Activated T-helper 17 cell treated with anti-CD3 and anti-CD28 coated beads, Interleukin-2, amount 50 U/mL, for 72 hours (primary cell): ENCODE data around the gene KRT36. TPM values are rescaled to one million over a fixed set of nuclear protein-coding genes. Genes with fewer than 3 reads are reported as not detected.

Source experiments
- ATAC-seq: fragments of 150-1000 bp; cut with Tn5 transposase; replicated peaks from 2 replicates; pipeline ENCODE4 v1.10.0; 2021; ENCODE audit warnings: mild to moderate bottlenecking, moderate library complexity
- H3K27ac Mint-ChIP-seq: one replicate; pipeline ENCODE4 v1.8.0; 2022; ENCODE audit warnings: mixed read lengths
- H3K27me3 Mint-ChIP-seq: one replicate; pipeline ENCODE4 v1.8.0; 2022; ENCODE audit warnings: mixed read lengths
- H3K36me3 Mint-ChIP-seq: one replicate; pipeline ENCODE4 v1.8.0; 2022; ENCODE audit warnings: low read depth, mild to moderate bottlenecking, mixed read lengths
- H3K4me1 Mint-ChIP-seq: one replicate; pipeline ENCODE4 v1.8.0; 2022; ENCODE audit warnings: mixed read lengths
- H3K4me3 Mint-ChIP-seq: one replicate; pipeline ENCODE4 v1.8.0; 2022; ENCODE audit warnings: mild to moderate bottlenecking, mixed read lengths
- H3K9me3 Mint-ChIP-seq: one replicate; pipeline ENCODE4 v1.8.0; 2022; ENCODE audit warnings: mixed read lengths
- total RNA-seq, 2 donors: library from RNA; stranded (reverse); gene quantifications; one replicate each; pipeline ENCODE4 v1.2.3, GENCODE V29; 2022

KRT36 gene
- total RNA-seq, 2 donors from 2014 or later: not detected

DNA sequence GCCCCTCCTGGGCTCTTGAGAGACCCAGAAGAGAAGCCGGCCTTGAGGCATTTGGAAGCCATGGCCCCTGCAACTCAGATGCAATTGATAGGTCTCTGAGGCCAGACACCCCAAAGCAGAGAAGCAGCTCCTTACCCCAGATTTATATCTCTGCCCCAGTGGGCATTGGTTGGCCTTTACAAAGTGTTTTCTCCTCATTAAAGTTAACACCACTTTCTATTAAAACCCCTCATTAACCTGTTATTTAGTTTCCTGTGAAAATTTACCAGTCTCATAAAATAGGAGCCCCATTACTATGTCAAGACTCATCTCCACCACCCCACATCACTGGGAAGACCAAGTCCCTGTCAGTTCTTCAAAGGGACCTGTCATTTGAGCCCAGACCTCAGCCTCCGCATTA is 8.7 kb downstream of the KRT36 start, which contains the start of gene KRT35:
Gene KRT35 (minus strand): TSS at position 116 of the 400 bp plus-strand sequence. CDS start 54 bp downstream, at position 62.
- H3K4me1 Mint-ChIP-seq: no peaks in the 10 kb centered on the region
- H3K27me3 Mint-ChIP-seq: no peaks in the 10 kb centered on the region
- ATAC-seq: no peak
- H3K9me3 Mint-ChIP-seq: no peaks in the 10 kb centered on the region
- H3K27ac Mint-ChIP-seq: no peak within 1 kb of the TSS
- H3K4me3 Mint-ChIP-seq: no peak within 1 kb of the TSS
- H3K36me3 Mint-ChIP-seq: no peaks in the 10 kb centered on the region

DNA sequence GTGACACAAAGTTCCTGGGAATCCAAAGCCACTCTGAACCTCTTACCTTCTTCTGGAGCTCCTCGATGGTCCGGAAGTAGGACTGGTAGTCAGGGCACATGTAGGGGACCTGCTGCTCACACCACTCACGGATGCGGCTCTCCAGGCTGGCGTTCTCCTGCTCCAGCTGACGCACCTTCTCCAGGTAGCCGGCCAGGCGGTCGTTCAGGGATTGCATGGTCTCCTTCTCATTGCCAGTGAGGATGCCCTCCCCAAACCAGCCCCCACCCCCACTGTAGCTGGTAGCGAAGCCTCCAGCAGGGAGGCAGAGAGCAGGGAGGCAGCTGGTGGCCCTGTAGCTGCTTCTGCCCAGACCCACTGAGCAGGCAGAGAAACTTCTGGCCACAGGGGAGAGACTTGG is 9.1 kb downstream of the KRT36 start:
- Mint-ChIP-seq H3K36me3 (no peaks in the 10 kb centered on the region), H3K4me3 (no peak overlapping the region), H3K9me3 (no peaks in the 10 kb centered on the region), H3K27ac (no peak overlapping the region), H3K4me1 (no peaks in the 10 kb centered on the region), H3K27me3 (no peaks in the 10 kb centered on the region)
- ATAC-seq: no peak

DNA sequence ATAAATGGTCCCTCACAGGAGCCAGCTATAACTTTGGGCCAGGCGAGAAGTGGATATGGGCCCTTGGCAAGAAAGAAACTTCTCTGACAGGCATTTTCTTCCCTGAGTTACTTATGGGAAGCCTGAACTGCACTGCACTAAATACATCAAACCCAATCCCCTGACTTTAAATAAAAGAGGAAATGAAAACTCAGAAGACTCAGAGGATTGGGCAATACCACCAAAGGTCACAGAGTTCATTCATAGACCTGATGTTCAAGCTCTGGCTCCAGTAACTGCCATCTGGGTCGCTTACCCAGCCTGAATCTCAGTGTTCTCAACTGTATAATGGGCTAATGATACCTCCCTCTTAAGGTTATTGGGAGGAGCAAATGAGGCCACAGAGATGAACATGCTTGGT is 9.6 kb downstream of the KRT36 start:
- H3K4me1 Mint-ChIP-seq: no peaks in the 10 kb centered on the region
- H3K9me3 Mint-ChIP-seq: no peaks in the 10 kb centered on the region
- no peak for ATAC-seq
- no peaks in the 10 kb centered on the region for H3K36me3 Mint-ChIP-seq
- H3K4me3 Mint-ChIP-seq: no peak overlapping the region
- H3K27me3 Mint-ChIP-seq: no peaks in the 10 kb centered on the region
- no peak overlapping the region for H3K27ac Mint-ChIP-seq

DNA sequence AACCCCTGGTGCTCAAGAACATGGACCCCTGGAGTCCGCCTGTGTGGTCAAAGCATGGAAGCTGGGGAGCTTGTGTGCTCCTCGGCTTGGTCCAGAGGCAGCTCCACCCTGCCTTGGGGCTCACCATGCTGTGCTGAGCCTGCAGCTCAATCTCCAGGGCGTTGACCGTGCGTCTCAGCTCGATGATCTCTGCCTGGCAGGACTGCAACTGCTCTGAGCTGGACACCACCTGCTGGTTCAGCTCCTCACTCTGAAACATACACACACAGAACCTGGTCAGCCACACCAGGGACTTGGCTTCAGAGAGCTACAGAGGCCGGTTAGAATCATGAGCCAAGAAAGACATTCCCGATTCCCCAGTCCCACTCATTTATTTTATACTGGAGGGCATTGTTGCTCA is 11.5 kb downstream of the KRT36 start:
- H3K9me3 Mint-ChIP-seq: no peaks in the 10 kb centered on the region
- H3K27ac Mint-ChIP-seq: no peak overlapping the region
- no peak for ATAC-seq
- no peak overlapping the region for H3K4me3 Mint-ChIP-seq
- no peaks in the 10 kb centered on the region for H3K4me1 Mint-ChIP-seq
- H3K27me3 Mint-ChIP-seq: no peaks in the 10 kb centered on the region
- no peaks in the 10 kb centered on the region for H3K36me3 Mint-ChIP-seq

DNA sequence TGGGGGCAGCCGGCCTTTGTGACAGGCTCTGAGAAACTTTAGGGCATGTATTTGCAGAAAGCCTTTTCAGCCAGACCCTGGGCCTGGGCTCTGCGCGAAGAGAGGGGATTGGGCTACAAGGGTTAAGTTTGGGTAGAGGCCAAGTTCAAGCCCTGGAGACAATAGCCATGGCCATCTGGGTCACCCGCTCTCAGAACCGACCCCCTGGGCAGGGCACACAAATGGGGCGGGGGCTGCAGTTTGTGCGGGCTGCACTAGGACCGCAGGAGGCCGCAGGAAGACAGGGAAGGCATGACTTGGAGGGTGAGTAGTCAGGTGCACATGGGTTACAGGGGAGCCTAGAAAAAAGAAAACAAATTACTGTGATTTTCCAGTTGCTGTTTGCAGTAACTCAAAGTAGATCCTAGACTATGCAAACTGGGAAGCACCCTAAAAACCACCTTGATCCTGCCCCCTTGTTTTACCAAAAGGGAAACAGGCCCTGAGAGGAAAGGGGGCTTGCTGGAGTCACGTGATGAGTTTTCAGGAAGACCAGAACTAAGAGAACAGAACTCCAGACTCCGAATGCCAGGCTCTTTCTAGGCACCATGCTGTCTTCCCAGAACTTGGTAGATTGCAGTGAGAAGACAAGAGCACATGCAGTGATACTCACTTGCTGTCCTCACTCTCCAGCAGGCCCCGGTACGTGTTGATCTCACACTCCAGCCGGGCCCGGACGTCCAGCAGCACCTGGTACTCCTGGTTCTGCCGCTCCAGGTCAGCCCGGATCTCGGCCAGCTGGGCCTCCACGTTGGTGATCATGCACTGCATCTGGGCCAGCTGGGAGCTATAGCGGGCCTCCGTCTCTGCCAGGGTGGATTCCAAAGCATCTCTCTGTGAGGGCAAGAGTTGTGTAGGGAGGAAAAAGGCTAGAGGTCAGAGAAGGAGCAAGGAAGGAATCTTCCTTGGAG is 12.6 kb downstream of the KRT36 start:
- no peaks in the 10 kb centered on the region for H3K9me3 Mint-ChIP-seq
- no peak overlapping the region for H3K4me3 Mint-ChIP-seq
- H3K36me3 Mint-ChIP-seq: no peaks in the 10 kb centered on the region

DNA sequence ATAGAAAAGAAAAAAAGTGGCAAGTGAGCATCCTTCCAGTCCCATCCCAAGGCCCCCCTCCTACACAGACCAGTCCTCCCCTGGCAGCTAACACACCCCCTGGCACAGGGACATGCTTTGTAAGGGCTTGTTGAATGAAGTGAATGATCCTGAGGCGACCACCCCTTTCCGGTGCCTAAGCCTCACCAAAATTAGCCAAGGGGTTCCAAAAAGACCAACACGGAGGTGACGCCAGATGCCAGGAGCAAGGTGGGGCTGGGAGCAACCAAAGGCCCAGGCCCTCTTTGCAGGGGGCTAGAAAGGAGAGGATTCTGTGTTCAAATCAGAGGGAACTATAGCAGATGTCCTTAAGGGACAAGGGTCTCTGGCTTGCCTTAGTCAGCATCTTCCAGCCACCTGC is 14.3 kb downstream of the KRT36 start:
- no peaks in the 10 kb centered on the region for H3K36me3 Mint-ChIP-seq
- H3K27me3 Mint-ChIP-seq: no peaks in the 10 kb centered on the region
- H3K9me3 Mint-ChIP-seq: no peaks in the 10 kb centered on the region
- no peaks in the 10 kb centered on the region for H3K4me1 Mint-ChIP-seq
- no peak overlapping the region for H3K27ac Mint-ChIP-seq
- no peak overlapping the region for H3K4me3 Mint-ChIP-seq
- ATAC-seq: no peak

More for the DNA sequence above, 12.6 kb downstream of the KRT36 start:
- H3K4me1 Mint-ChIP-seq: no peaks in the 10 kb centered on the region
- no peaks in the 10 kb centered on the region for H3K27me3 Mint-ChIP-seq
- no peak overlapping the region for H3K27ac Mint-ChIP-seq
- ATAC-seq: no peak

DNA sequence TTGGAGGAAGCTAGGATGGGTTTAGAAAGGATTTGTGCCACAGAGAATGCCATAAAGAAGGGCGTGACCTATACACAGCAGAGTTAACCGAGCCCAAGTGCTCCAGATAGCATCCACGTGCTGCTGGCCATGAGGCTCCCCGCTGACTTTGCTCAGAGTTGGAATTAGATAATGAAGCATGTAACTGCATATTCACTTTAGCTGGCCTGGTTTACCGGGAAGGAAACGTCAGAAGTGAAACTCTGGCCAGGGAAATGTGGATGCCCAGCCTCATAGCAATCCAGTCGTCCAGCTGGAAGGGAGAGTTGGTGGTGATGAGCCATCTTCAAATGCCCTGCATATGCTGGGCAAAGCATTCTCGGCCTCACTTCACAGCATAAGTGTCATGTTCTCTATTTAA is 14.8 kb downstream of the KRT36 start:
- Mint-ChIP-seq H3K4me3 (no peak overlapping the region), H3K27ac (no peak overlapping the region), H3K27me3 (no peaks in the 10 kb centered on the region), H3K9me3 (no peaks in the 10 kb centered on the region), H3K36me3 (no peaks in the 10 kb centered on the region), H3K4me1 (no peaks in the 10 kb centered on the region)
- ATAC-seq: no peak

DNA sequence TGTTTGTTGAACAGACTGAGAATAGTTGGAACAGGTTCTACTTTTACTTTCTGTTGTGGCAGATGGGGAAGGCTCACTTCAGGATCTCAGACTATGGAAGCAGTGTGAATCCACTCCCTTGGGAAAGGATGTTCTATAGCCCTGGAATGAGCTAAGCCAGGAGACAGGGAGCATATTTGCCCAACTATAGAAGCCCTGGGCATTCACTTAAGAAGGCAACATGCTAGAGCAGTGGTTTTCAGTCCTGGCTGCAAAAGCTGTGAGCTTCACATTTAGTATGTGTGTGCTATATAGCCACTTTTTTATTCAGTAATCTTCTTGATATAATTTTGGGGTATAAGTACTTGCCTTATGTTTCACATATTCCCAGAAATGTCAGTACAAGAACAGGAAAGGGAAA is 21.4 kb downstream of the KRT36 start:
- Mint-ChIP-seq H3K4me3 (no peak overlapping the region), H3K27me3 (no peaks in the 10 kb centered on the region), H3K27ac (no peak overlapping the region), H3K9me3 (peaks cover 4% of the 10 kb centered on the region), H3K4me1 (no peaks in the 10 kb centered on the region), H3K36me3 (no peaks in the 10 kb centered on the region)
- no peak for ATAC-seq

DNA sequence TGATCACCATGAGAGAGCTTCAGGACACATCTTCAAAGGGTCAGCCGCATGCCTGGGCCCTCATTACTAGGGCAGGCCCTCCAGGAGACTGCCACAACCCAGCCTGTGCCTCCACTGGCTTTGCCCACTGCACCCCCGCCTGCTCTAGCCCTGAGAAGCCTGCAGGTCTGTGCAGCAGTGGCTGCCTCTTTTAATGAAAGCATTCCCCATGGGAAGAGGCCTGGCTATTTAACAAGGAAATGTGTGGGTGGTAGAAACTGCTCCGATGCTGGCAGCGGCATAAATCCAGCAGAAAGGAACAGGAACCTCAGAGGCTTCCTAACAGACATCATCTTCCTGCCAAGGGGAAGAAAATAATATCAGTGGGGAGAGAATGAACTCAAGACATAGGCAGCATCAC is 22.1 kb downstream of the KRT36 start:
- Mint-ChIP-seq H3K4me1 (no peaks in the 10 kb centered on the region), H3K27me3 (no peaks in the 10 kb centered on the region), H3K36me3 (no peaks in the 10 kb centered on the region), H3K9me3 (peaks cover 4% of the 10 kb centered on the region), H3K27ac (no peak overlapping the region), H3K4me3 (no peak overlapping the region)
- ATAC-seq: no peak

DNA sequence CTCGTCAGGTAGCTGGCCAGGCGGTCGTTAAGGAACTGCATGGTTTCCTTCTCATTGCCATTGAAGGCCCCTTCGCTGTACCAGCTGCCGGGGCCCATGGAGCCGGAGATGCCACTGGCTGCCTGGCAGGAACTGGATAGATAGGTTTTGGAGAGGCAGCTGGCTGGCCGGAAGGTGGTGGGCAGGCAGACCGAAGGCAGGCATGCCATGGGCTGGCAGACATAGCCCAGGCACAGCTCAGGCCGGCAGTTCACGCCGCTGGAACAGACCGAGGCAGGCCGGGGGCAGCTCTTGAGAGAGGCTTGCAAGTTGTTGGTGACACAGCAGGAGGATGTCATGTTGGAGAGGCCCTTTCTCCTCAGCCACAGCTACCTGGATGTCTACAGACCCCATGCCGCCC is 22.7 kb downstream of the KRT36 start, which contains the start of gene KRT32:
Gene KRT32 (minus strand): TSS at position 399 of the 400 bp plus-strand sequence. CDS start 61 bp downstream, at position 338.
- no peak for ATAC-seq
- no peak within 1 kb of the TSS for H3K4me3 Mint-ChIP-seq
- no peaks in the 10 kb centered on the region for H3K36me3 Mint-ChIP-seq
- H3K9me3 Mint-ChIP-seq: peaks cover 4% of the 10 kb centered on the region
- H3K27ac Mint-ChIP-seq: no peak within 1 kb of the TSS
- H3K27me3 Mint-ChIP-seq: no peaks in the 10 kb centered on the region
- H3K4me1 Mint-ChIP-seq: no peaks in the 10 kb centered on the region

DNA sequence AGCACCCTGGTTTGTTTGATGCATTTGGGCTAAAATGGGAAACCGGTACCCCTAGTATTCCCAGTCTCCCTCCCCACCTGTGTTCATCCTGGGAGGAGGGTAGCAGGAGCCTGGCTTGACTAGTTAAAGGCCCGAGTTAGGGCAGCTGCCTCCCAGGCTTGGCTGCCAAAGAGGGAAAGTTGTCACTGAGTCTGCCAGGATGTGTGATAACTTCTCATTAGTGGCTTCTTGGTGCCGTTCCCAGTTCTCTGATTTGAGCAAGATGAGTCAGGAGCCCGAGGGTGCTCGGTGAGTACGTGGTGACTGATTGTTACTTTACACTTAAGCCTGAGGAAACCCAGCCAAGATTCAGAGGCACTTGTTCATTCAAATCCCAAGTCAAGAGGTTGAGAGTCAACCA is 25.0 kb downstream of the KRT36 start:
- H3K27ac Mint-ChIP-seq: no peak overlapping the region
- H3K4me3 Mint-ChIP-seq: no peak overlapping the region
- ATAC-seq: peak; percentile 37
- H3K4me1 Mint-ChIP-seq: no peaks in the 10 kb centered on the region
- H3K36me3 Mint-ChIP-seq: no peaks in the 10 kb centered on the region
- H3K27me3 Mint-ChIP-seq: no peaks in the 10 kb centered on the region
- peaks cover 4% of the 10 kb centered on the region for H3K9me3 Mint-ChIP-seq

DNA sequence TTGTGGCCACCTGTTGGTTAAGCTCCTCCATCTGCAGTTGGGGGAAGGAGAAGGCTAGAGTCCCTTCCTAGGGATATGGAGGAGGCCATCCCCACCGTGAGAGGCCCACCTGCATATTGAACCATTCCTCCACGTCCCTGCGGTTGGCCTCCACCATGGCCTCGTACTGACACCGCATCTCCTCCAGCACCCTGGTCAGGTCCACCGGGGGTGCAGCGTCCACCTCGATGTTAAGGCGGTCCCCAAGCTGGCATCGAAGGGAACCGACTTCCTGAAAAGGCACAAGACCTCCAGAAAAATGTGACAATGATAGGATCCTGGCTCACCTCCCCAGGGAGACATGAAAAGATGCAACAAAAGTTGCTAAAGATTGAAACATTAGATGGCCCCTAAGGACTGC is 25.5 kb downstream of the KRT36 start:
- Mint-ChIP-seq H3K27me3 (no peaks in the 10 kb centered on the region), H3K4me1 (no peaks in the 10 kb centered on the region), H3K9me3 (peaks cover 4% of the 10 kb centered on the region), H3K36me3 (no peaks in the 10 kb centered on the region), H3K27ac (no peak overlapping the region), H3K4me3 (no peak overlapping the region)
- no peak for ATAC-seq

DNA sequence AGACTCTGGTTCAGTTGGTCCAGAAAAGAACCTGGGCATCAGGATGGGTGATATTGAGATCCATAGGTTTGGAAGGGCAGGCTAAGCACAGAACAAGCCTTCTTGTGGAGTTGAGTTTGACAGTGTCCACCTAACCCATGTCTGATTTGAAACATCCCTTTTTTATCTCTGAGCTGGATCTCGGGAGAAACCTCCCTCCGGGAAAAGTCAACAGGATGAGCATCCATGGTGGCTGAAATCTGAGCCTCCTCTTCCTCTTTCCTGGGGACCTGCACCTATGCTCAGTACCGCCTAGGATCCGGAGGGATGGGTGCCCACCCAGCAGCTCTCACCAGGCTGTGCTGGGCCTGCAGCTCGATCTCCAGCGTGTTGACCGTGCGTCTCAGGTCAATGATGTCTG is 26.0 kb downstream of the KRT36 start:
- no peak overlapping the region for H3K27ac Mint-ChIP-seq
- no peaks in the 10 kb centered on the region for H3K36me3 Mint-ChIP-seq
- no peak for ATAC-seq
- H3K27me3 Mint-ChIP-seq: no peaks in the 10 kb centered on the region
- peaks cover 4% of the 10 kb centered on the region for H3K9me3 Mint-ChIP-seq
- no peak overlapping the region for H3K4me3 Mint-ChIP-seq
- no peaks in the 10 kb centered on the region for H3K4me1 Mint-ChIP-seq

DNA sequence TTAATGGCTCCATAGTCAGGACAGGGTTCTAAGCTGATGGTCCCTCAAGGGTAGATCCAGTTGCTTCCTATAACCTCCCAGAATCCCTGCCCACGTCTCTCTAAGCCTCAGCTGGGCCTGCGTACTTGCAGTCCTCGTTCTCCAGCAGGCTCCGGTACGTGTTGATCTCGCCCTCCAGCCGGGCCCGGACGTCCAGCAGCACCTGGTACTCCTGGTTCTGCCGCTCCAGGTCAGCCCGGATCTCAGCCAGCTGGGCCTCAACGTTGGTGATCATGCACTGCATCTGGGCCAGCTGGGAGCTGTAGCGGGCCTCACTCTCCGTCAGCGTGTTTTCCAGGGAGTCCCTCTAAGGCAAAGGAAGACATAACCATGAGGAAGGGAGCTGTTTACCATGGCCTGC is 27.0 kb downstream of the KRT36 start:
- H3K4me1 Mint-ChIP-seq: no peaks in the 10 kb centered on the region
- no peak overlapping the region for H3K4me3 Mint-ChIP-seq
- H3K27ac Mint-ChIP-seq: no peak overlapping the region
- H3K36me3 Mint-ChIP-seq: no peaks in the 10 kb centered on the region
- no peaks in the 10 kb centered on the region for H3K9me3 Mint-ChIP-seq
- H3K27me3 Mint-ChIP-seq: no peaks in the 10 kb centered on the region
- no peak for ATAC-seq

DNA sequence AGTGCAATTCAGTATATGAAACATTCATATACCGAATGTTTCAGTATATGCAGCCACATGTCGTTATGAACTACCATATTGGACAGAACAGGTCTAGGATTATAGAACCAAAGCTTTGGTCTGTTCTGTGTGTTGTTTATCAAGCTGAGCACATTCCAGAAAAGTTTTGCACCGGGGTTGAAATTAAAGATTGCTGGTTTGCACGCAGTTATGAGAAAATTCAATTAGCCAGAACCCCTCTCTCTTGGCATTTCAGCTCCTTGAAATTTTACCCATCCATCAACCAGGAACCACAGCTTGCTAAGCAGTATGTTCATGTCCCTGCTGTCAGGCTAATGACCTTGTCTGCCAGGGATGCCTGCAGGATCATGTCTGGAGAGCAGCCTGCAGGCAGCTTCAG is 32.0 kb downstream of the KRT36 start:
- Mint-ChIP-seq H3K36me3 (no peaks in the 10 kb centered on the region), H3K9me3 (no peaks in the 10 kb centered on the region), H3K4me1 (no peaks in the 10 kb centered on the region), H3K27me3 (no peaks in the 10 kb centered on the region), H3K4me3 (no peak overlapping the region), H3K27ac (peak overlapping the region; percentile 29)
- no peak for ATAC-seq
